Loucy (cell line): ENCODE results near the gene IRF9.
A peak's percentile ranks its signal among the peaks of the same experiment; 100 is the strongest.

ENCODE experiments used
- H2AFZ ChIP-seq: fragments of 200-600 bp; sonication (generic); 2 replicates; pipeline ENCODE4 v1.6.0; 2016; ENCODE audit warnings: antibody characterized with exemption, mild to moderate bottlenecking, low read length, moderate library complexity
- H3F3A ChIP-seq: fragments of 200-600 bp; 2 replicates; pipeline ENCODE4 v1.6.0; 2016; ENCODE audit warnings: antibody characterized with exemption, low read depth, mild to moderate bottlenecking
- H3K27me3 ChIP-seq: fragments of 200-600 bp; sonication (generic); 2 replicates; pipeline ENCODE4 v1.6.1; 2014; ENCODE audit warnings: low read length, mild to moderate bottlenecking; ENCODE audit not compliant: insufficient read depth, poor library complexity, severe bottlenecking
- H3K36me3 ChIP-seq: fragments of 200-600 bp; sonication (generic); 2 replicates; pipeline ENCODE4 v1.6.1; 2016; ENCODE audit warnings: low read length; ENCODE audit not compliant: insufficient read depth
- H3K4me1 ChIP-seq: fragments of 200-600 bp; sonication (generic); 2 replicates; pipeline ENCODE4 v1.5.1; 2014; ENCODE audit warnings: low read length, mild to moderate bottlenecking; ENCODE audit not compliant: insufficient read depth, poor library complexity, severe bottlenecking
- H3K4me2 ChIP-seq: fragments of 200-600 bp; sonication (generic); 2 replicates; pipeline ENCODE4 v1.6.0; 2014; ENCODE audit warnings: antibody characterized with exemption, low read length, low read depth, mild to moderate bottlenecking; ENCODE audit not compliant: poor library complexity, severe bottlenecking
- H3K4me3 ChIP-seq: fragments of 200-600 bp; sonication (generic); 2 replicates; pipeline ENCODE4 v1.5.1; 2014; ENCODE audit warnings: low read length, mild to moderate bottlenecking, mixed read lengths; ENCODE audit not compliant: poor library complexity, severe bottlenecking
- H3K79me2 ChIP-seq: fragments of 200-600 bp; sonication (generic); 2 replicates; pipeline ENCODE4 v1.6.1; 2014; ENCODE audit warnings: low read length; ENCODE audit not compliant: insufficient read depth
- H3K9ac ChIP-seq: fragments of 200-600 bp; sonication (generic); 2 replicates; pipeline ENCODE4 v1.6.0; 2014; ENCODE audit warnings: mild to moderate bottlenecking, low read depth, low read length, moderate library complexity; ENCODE audit not compliant: poor library complexity, severe bottlenecking
- H3K9me2 ChIP-seq: fragments of 200-600 bp; sonication (generic); replicated peaks from 2 replicates; pipeline ENCODE4 v1.6.1; 2016; ENCODE audit warnings: low read depth, low read length, mixed read lengths
- H3K9me3 ChIP-seq: fragments of 200-600 bp; sonication (generic); 2 replicates; pipeline ENCODE4 v1.6.1; 2014; ENCODE audit warnings: mild to moderate bottlenecking, antibody characterized with exemption, low read length, low read depth; ENCODE audit not compliant: insufficient read depth
- H4K20me1 ChIP-seq: fragments of 200-600 bp; sonication (generic); 2 replicates; pipeline ENCODE4 v1.6.0; 2014; ENCODE audit warnings: antibody characterized with exemption, low read length, mild to moderate bottlenecking; ENCODE audit not compliant: insufficient read depth, poor library complexity, severe bottlenecking
- EZH2phosphoT487 ChIP-seq: fragments of 200-600 bp; IDR thresholded peaks from 2 replicates; pipeline ENCODE4 v1.6.1; 2018; ENCODE audit warnings: antibody characterized with exemption, mild to moderate bottlenecking, moderate library complexity, borderline replicate concordance
- TF ChIP-seq, protein P1 (sequence below): fragments of 200-600 bp; sonication (generic); conservative IDR thresholded peaks from 2 replicates; pipeline ENCODE4 v1.5.1; 2014; ENCODE audit warnings: mild to moderate bottlenecking, antibody characterized with exemption, low read length

The IRF9 gene

DNA sequence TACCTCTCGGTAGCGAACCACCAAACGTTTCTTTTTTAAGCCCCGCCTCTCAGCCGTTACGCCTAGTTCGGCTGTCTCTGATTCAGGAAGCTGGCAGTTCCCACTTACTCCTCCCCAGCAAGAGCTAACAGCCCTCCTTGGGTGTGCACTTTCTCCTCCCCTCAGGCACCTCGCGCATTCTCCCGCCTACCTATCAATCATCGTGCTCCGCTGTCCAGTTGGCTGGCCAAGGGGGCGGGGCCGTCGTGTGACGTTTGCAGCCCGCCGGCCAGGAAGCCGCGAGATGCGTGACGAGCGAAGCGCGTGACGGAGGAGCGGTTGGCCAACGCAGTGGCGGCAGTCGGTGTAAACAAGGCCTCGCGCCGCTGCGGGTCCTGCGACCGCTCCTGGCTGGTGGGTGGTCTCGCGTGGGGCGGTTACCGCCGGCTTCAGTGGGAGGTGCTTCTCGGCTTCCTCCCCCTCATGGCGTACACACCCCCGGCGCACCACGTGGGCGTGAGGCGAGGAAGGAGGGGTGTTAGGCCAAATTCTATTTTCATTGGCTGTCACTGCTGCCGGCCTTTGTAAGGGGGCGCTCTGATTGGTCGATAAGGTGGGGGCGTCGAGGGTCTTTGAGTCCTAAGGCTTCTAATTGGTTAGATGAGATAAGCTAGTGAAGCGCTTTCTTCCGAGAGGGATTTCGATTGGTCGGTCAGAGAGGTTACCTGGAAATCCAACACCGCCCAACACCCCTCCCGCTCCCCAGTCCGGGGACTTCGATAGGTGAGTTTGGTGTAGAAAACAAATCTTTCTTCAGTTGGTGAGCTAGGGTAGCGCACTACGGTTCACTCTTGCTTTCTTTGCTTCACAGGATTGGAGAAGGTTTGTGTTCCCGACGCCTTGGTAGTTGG is 46.3 kb upstream of the IRF9 start, which contains the start of the genes DCAF11 and NRL:
Gene DCAF11 (plus strand): TSS at position 246 of the 890 bp plus-strand sequence. CDS start 818 bp downstream, outside the sequence.
Gene NRL (minus strand): TSS at position 418 of the 890 bp plus-strand sequence. CDS start 32,101 bp downstream, outside the sequence.
- peaks cover 29% of the 10 kb centered on the region for H3K79me2 ChIP-seq
- peaks cover 6% of the 10 kb centered on the region; the same call in 1 of the 2 replicates for H3F3A ChIP-seq
- peak within 1 kb of the TSS; percentile 89 for H2AFZ ChIP-seq
- peak within 1 kb of the TSS; percentile 90 for H3K4me2 ChIP-seq
- peaks cover 19% of the 10 kb centered on the region for H3K4me1 ChIP-seq
- H3K27me3 ChIP-seq = no peaks in the 10 kb centered on the region
- H3K4me3 ChIP-seq = peak within 1 kb of the TSS; percentile 91
- peaks cover 27% of the 10 kb centered on the region; the same call in 1 of the 2 replicates for H3K36me3 ChIP-seq
- H3K9ac ChIP-seq = peak within 1 kb of the TSS; percentile 91
- H4K20me1 ChIP-seq = peaks cover 11% of the 10 kb centered on the region
- no peak for TF ChIP-seq EZH2phosphoT487
- TF ChIP-seq, protein P1, sequence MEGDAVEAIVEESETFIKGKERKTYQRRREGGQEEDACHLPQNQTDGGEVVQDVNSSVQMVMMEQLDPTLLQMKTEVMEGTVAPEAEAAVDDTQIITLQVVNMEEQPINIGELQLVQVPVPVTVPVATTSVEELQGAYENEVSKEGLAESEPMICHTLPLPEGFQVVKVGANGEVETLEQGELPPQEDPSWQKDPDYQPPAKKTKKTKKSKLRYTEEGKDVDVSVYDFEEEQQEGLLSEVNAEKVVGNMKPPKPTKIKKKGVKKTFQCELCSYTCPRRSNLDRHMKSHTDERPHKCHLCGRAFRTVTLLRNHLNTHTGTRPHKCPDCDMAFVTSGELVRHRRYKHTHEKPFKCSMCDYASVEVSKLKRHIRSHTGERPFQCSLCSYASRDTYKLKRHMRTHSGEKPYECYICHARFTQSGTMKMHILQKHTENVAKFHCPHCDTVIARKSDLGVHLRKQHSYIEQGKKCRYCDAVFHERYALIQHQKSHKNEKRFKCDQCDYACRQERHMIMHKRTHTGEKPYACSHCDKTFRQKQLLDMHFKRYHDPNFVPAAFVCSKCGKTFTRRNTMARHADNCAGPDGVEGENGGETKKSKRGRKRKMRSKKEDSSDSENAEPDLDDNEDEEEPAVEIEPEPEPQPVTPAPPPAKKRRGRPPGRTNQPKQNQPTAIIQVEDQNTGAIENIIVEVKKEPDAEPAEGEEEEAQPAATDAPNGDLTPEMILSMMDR = no peak
- H3K9me2 ChIP-seq = no peaks in the 10 kb centered on the region
- no peaks in the 10 kb centered on the region for H3K9me3 ChIP-seq

DNA sequence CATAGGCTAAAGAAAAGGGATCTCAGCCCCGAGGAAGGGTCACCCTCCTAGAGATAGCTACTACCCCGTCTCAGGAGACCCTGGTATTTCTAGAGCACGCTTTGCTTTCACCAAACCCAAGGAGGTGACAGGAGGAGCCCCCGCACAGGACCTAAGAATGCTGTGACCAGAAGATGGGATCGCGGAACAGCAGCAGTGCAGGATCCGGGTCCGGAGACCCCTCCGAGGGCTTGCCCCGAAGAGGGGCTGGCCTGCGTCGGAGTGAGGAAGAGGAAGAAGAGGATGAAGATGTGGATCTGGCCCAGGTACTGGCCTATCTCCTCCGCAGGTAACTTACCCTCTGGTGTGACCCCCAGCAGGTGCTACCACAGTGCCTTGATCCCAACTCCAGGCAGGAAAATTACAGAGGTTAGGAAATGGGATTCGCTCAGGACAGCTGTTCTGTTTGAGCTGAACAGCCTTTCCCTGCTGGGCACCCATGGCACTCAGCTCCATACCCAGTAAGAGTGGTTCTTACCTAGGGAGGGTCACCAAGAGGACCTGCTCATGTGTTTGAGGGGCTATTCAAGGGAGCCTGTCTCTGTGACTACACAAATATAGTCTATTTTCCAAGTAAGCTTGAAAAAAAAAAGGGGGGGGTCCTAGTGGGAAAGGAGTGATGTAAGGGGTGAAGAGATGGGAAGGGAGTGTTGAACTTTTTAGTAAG is 45.5 kb upstream of the IRF9 start:
- Histone ChIP-seq H3K9me2 (no peaks in the 10 kb centered on the region), H4K20me1 (peaks cover 11% of the 10 kb centered on the region), H3K9ac (peak overlapping the region; percentile 91), H3K9me3 (no peaks in the 10 kb centered on the region), H3K4me3 (peak overlapping the region; percentile 91), H3K36me3 (peaks cover 30% of the 10 kb centered on the region; the same call in 1 of the 2 replicates), H2AFZ (peak overlapping the region; percentile 79), H3K4me1 (peaks cover 19% of the 10 kb centered on the region), H3F3A (peaks cover 6% of the 10 kb centered on the region; the same call in 1 of the 2 replicates), H3K79me2 (peaks cover 29% of the 10 kb centered on the region), H3K4me2 (peak overlapping the region; percentile 88), H3K27me3 (no peaks in the 10 kb centered on the region)
- TF ChIP-seq, protein P1 = no peak

- Histone ChIP-seq H3K9ac (peak overlapping the region; percentile 91), H3F3A (peaks cover 6% of the 10 kb centered on the region; the same call in 1 of the 2 replicates), H3K27me3 (no peaks in the 10 kb centered on the region), H3K4me2 (peak overlapping the region; percentile 88), H3K36me3 (peaks cover 37% of the 10 kb centered on the region), H4K20me1 (peaks cover 11% of the 10 kb centered on the region), H3K4me1 (peaks cover 19% of the 10 kb centered on the region), H2AFZ (no peak overlapping the region), H3K79me2 (peaks cover 29% of the 10 kb centered on the region), H3K9me3 (no peaks in the 10 kb centered on the region), H3K4me3 (peak overlapping the region; percentile 91), H3K9me2 (no peaks in the 10 kb centered on the region)
- TF ChIP-seq, protein P1 = no peak
- TF ChIP-seq EZH2phosphoT487 = no peak
Measured at GRCh38 chr14:24116128-24116814, 44.8 kb upstream of the IRF9 start.
